ENCODE data around the gene BSDC1. TPM values are rescaled to one million over a fixed set of nuclear protein-coding genes. Genes with fewer than 3 reads are reported as not detected.

The BSDC1 gene
- total RNA-seq, 1 experiment from 2014 or later = 71.1 TPM

- Histone ChIP-seq H3K27me3 (replicated peaks) (no peaks in the 10 kb centered on the region), H3K4me1 (replicated peaks) (peaks cover 3% of the 10 kb centered on the region; the same call in 1 of the 2 replicates), H3K36me3 (peaks cover 2% of the 10 kb centered on the region; the same call in 1 of the 2 replicates), H3K4me3 (no peak overlapping the region), H3K27ac (no peak overlapping the region), H3K9me3 (replicated peaks) (no peaks in the 10 kb centered on the region; the same call in 1 of the 2 replicates)
- no peak for DNase-seq (ENCODE audit: low read depth in 1 of 2, low spot score in 2 of 2)
These were observed 47.6 kb downstream of the BSDC1 start for GRCh38 chr1:32346532-32347157.

- DNase-seq (ENCODE audit: low read depth in 1 of 2, low spot score in 2 of 2) = no peak
- H3K27me3 ChIP-seq (replicated peaks) = no peaks in the 10 kb centered on the region
- H3K36me3 ChIP-seq = no peaks in the 10 kb centered on the region
- H3K27ac ChIP-seq = no peak overlapping the region
- no peaks in the 10 kb centered on the region for H3K9me3 ChIP-seq (replicated peaks)
- no peaks in the 10 kb centered on the region for H3K4me1 ChIP-seq (replicated peaks)
- H3K4me3 ChIP-seq = no peak overlapping the region
These were observed 48.9 kb downstream of the BSDC1 start for GRCh38 chr1:32345289-32345827.

DNA sequence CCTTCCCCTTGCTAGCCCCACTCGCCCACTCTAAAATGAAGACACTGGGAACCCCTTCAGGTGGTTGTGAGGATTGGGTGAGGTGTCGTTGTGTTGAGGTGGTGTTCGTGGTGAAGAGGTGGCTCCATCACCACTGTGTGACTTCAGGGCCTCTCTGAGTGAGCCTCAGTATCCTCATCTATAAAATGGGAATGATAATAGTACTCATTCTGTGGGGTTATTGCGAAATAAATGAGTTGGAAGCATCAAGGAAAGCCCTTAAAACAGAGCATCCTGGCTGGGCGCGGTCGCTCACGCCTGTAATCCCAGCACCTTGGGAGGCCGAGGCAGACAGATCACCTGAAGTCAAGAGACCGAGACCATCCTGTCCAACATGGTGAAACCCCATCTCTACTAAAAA is 51.5 kb downstream of the BSDC1 start:
- no peaks in the 10 kb centered on the region for H3K27me3 ChIP-seq (replicated peaks)
- no peaks in the 10 kb centered on the region for H3K9me3 ChIP-seq (replicated peaks)
- DNase-seq (ENCODE audit: low read depth in 1 of 2, low spot score in 2 of 2) = no peak
- H3K4me3 ChIP-seq = no peak overlapping the region
- no peaks in the 10 kb centered on the region for H3K36me3 ChIP-seq
- H3K27ac ChIP-seq = no peak overlapping the region
- H3K4me1 ChIP-seq (replicated peaks) = peaks cover 12% of the 10 kb centered on the region

GRCh38 chr1:32341971-32342370 is 52.3 kb downstream of the BSDC1 start:
- no peaks in the 10 kb centered on the region for H3K9me3 ChIP-seq (replicated peaks)
- H3K4me3 ChIP-seq = no peak overlapping the region
- no peak for DNase-seq (ENCODE audit: low read depth in 1 of 2, low spot score in 2 of 2)
- no peaks in the 10 kb centered on the region for H3K36me3 ChIP-seq
- H3K27ac ChIP-seq = no peak overlapping the region
- no peaks in the 10 kb centered on the region for H3K27me3 ChIP-seq (replicated peaks)
- H3K4me1 ChIP-seq (replicated peaks) = peaks cover 18% of the 10 kb centered on the region

DNA sequence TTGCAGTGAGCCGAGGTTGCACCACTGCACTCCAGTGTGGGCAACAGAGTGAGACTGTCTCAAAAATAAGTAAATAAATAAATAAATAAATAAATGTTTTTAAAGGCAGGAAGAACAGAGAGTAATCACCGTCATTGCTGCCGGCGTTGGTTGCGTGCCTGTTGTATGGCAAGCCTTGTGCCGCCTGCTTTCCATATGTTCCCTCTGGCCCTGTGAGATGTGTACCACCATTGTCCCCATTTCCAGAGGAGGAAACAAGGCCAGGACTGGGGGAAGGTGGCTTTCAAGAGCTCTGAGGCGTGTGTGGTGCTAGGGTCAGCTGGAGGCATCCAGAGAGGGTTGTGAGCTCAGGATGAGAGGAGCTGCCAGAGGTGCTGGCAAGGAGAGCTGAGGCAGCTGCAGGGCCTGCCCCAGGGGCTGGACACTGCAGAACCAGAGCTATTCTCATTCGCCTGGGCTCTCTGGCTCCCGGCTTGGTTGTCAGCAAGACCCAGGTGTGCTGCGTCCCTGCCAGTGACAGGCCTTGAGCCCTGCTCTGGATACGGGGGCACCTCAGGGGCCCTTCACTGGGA is 53.0 kb downstream of the BSDC1 start:
- Histone ChIP-seq H3K27ac (no peak overlapping the region), H3K9me3 (replicated peaks) (no peaks in the 10 kb centered on the region), H3K36me3 (no peaks in the 10 kb centered on the region), H3K4me3 (no peak overlapping the region), H3K4me1 (replicated peaks) (peaks cover 22% of the 10 kb centered on the region), H3K27me3 (replicated peaks) (no peaks in the 10 kb centered on the region)
- no peak for DNase-seq (ENCODE audit: low read depth in 1 of 2, low spot score in 2 of 2)

GRCh38 chr1:32339363-32339978 is 54.8 kb downstream of the BSDC1 start:
- no peak overlapping the region for H3K4me3 ChIP-seq
- H3K27me3 ChIP-seq (replicated peaks) = no peaks in the 10 kb centered on the region
- H3K4me1 ChIP-seq (replicated peaks) = peaks cover 31% of the 10 kb centered on the region
- H3K36me3 ChIP-seq = peaks cover 11% of the 10 kb centered on the region
- no peak for DNase-seq (ENCODE audit: low read depth in 1 of 2, low spot score in 2 of 2)
- H3K27ac ChIP-seq = no peak overlapping the region
- no peaks in the 10 kb centered on the region for H3K9me3 ChIP-seq (replicated peaks)

DNA sequence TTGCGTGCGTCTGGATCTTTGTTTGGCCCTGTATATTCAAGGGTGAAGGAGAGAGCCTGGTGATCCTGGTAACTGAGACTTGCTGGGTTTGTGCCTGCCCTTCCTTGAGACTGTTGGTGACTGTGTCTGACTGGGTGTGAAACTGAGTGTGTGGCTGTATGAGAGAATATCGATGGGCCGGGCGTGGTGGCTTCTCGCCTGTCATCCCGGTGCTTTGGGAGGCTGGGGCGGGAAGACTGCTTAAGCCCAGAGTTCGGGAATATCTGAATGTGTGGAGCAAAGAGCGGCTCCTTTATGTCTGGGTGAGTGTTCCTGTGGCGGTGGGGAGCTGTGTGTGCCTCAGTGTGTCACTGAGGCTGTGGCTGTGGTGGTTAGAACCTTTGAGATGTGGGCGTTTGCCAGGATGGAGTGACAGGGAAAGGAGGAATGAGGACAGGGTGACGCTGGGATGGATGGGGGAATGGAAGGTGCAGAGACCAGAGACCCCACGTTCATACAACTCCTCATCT is 55.5 kb downstream of the BSDC1 start:
- Histone ChIP-seq H3K4me3 (no peak overlapping the region), H3K9me3 (replicated peaks) (no peaks in the 10 kb centered on the region), H3K27me3 (replicated peaks) (no peaks in the 10 kb centered on the region), H3K36me3 (peaks cover 19% of the 10 kb centered on the region), H3K4me1 (replicated peaks) (peaks cover 33% of the 10 kb centered on the region), H3K27ac (no peak overlapping the region)
- DNase-seq (ENCODE audit: low read depth in 1 of 2, low spot score in 2 of 2) = no peak

GRCh38 chr1:32337855-32338636 is 56.2 kb downstream of the BSDC1 start:
- DNase-seq (ENCODE audit: low read depth in 1 of 2, low spot score in 2 of 2) = no peak
- Histone ChIP-seq H3K27ac (no peak overlapping the region), H3K4me1 (replicated peaks) (peaks cover 33% of the 10 kb centered on the region), H3K4me3 (no peak overlapping the region), H3K27me3 (replicated peaks) (no peaks in the 10 kb centered on the region), H3K9me3 (replicated peaks) (no peaks in the 10 kb centered on the region), H3K36me3 (peaks cover 26% of the 10 kb centered on the region)

- Histone ChIP-seq H3K4me3 (no peak overlapping the region), H3K27me3 (replicated peaks) (no peaks in the 10 kb centered on the region), H3K9me3 (replicated peaks) (no peaks in the 10 kb centered on the region), H3K4me1 (replicated peaks) (peaks cover 33% of the 10 kb centered on the region), H3K27ac (no peak overlapping the region), H3K36me3 (peaks cover 33% of the 10 kb centered on the region)
- DNase-seq (ENCODE audit: low read depth in 1 of 2, low spot score in 2 of 2) = peak in 1 of 2 experiments; percentile 54
These were observed 57.1 kb downstream of the BSDC1 start for GRCh38 chr1:32336963-32337675.

DNA sequence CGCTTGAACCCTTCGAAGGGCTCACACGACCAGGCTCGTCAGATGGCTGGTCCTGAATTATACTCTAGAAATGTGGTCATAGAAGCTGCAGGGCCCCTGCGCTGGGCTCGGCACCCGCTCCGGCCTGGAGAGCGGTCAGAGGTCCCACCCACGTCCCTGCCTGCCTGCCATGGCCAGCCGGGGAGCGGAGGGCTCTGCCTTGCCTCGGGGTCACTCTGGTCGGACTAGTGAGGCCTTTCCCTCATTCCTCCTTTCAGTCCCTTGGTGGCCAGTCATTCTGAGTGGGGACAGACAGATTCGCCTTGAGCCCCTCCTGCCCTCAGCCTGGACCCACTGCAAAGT is 57.7 kb downstream of the BSDC1 start:
- H3K9me3 ChIP-seq (replicated peaks) = no peaks in the 10 kb centered on the region
- H3K4me1 ChIP-seq (replicated peaks) = peaks cover 33% of the 10 kb centered on the region
- H3K27me3 ChIP-seq (replicated peaks) = no peaks in the 10 kb centered on the region
- no peak overlapping the region for H3K27ac ChIP-seq
- peaks cover 39% of the 10 kb centered on the region for H3K36me3 ChIP-seq
- no peak for DNase-seq (ENCODE audit: low read depth in 1 of 2, low spot score in 2 of 2)
- peak overlapping the region; percentile 85 for H3K4me3 ChIP-seq

DNA sequence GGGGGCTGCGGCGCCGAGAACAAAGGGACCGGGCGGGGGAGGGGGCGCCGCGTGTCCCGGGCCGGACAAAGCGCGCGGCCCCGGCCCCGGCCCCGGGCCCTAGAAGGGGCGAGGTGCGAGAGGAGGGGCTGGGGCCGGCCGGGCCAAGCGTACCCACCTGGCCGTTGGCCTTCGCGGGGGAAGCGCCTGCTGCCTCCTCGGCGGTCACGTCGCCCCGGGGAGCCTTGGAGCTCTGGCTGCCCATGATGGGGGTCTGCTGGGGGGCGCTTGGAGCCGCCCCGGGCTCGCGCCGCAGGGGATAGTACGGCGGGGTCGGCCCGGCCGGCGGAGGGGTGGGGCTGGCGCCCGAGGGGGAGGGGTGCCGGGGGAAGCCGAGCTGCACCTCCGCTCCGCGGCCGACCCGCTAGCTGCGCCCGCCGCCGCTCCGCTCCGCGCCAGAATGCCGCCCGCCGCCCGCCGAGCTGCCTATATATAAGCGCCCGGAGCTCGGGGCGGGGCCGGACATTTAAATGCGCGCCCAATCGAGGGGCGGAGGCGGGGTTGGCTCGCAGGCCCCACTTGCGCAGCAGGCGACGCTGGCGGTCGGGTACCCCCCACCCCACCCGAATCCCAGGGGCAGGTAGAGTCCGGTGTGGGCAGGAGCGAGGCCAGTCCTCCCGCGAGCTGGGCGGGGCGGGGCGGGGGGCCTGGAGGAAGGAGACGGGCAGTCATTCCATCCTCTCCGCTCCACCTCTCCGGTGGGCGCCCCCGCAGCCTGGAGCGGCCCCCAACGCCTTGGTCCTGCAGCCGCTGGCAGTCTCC is 58.3 kb downstream of the BSDC1 start, which contains the start of gene MARCKSL1:
MARCKSL1 (minus strand) TSS at position 444 of the 801 bp plus-strand sequence; CDS start at position 244, 200 bp downstream.
- peak; percentile 69 to 75 for DNase-seq (ENCODE audit: low read depth in 1 of 2, low spot score in 2 of 2)
- Histone ChIP-seq H3K27ac (no peak within 1 kb of the TSS; the same call in 1 of the 2 replicates), H3K4me3 (peak within 1 kb of the TSS; percentile 85), H3K9me3 (replicated peaks) (no peaks in the 10 kb centered on the region), H3K4me1 (replicated peaks) (peaks cover 33% of the 10 kb centered on the region), H3K27me3 (replicated peaks) (no peaks in the 10 kb centered on the region), H3K36me3 (peaks cover 43% of the 10 kb centered on the region)

- DNase-seq (ENCODE audit: low read depth in 1 of 2, low spot score in 2 of 2) = no peak
- peaks cover 33% of the 10 kb centered on the region for H3K4me1 ChIP-seq (replicated peaks)
- H3K9me3 ChIP-seq (replicated peaks) = no peaks in the 10 kb centered on the region
- H3K27me3 ChIP-seq (replicated peaks) = no peaks in the 10 kb centered on the region
- peak overlapping the region; percentile 85 for H3K4me3 ChIP-seq
- H3K27ac ChIP-seq = no peak overlapping the region
- peaks cover 49% of the 10 kb centered on the region for H3K36me3 ChIP-seq
These were observed 58.8 kb downstream of the BSDC1 start for GRCh38 chr1:32335535-32335789.
